ENCODE measurements around the gene PLEKHG4B. TPM values are rescaled to one million over a fixed set of nuclear protein-coding genes. Genes with fewer than 3 reads are reported as not detected.

Gene PLEKHG4B
- total RNA-seq, 2 donors from 2014 or later: 8.9 to 14.4 TPM

DNA sequence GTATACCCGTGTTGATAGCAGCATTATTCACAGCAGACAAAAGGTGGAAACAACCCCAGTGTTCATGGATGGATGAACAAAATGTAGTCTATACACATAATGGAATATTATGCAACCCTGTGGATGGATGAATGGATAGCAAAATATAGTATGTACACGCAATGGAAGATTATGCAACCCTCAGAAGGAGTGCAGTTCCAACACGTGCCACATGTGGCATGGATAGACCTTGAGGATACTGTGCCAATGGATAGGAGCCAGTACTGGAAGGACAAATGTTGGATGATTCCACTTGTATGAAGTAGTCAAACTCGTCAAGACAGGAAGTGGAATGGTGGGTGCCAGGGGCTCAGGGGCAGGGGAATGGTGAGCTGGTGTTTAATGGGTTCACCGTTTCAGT, 44.9 kb downstream of the PLEKHG4B start:
- H3K4me3 ChIP-seq: no peak overlapping the region
- no peaks in the 10 kb centered on the region for H3K36me3 ChIP-seq
- no peak for DNase-seq (ENCODE audit: low spot score)
- H3K9me3 ChIP-seq: no peaks in the 10 kb centered on the region
- no peaks in the 10 kb centered on the region for H3K4me1 ChIP-seq (replicated peaks)
- TF ChIP-seq POLR2AphosphoS5 (IDR thresholded peaks at IDR 0.05) (peak; percentile 12), POLR2A (IDR thresholded peaks at IDR 0.05) (no peak)
- TF ChIP-seq, protein P1, sequence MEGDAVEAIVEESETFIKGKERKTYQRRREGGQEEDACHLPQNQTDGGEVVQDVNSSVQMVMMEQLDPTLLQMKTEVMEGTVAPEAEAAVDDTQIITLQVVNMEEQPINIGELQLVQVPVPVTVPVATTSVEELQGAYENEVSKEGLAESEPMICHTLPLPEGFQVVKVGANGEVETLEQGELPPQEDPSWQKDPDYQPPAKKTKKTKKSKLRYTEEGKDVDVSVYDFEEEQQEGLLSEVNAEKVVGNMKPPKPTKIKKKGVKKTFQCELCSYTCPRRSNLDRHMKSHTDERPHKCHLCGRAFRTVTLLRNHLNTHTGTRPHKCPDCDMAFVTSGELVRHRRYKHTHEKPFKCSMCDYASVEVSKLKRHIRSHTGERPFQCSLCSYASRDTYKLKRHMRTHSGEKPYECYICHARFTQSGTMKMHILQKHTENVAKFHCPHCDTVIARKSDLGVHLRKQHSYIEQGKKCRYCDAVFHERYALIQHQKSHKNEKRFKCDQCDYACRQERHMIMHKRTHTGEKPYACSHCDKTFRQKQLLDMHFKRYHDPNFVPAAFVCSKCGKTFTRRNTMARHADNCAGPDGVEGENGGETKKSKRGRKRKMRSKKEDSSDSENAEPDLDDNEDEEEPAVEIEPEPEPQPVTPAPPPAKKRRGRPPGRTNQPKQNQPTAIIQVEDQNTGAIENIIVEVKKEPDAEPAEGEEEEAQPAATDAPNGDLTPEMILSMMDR (IDR thresholded peaks at IDR 0.05): no peak
- H3K27me3 ChIP-seq (replicated peaks; ENCODE audit: insufficient read depth): no peaks in the 10 kb centered on the region
- no peak overlapping the region for H3K27ac ChIP-seq
- intact Hi-C loops (cut with DNase I): no loop called here
- 72% methylated on average over 5 of the region's 5 CpGs for WGBS

DNA sequence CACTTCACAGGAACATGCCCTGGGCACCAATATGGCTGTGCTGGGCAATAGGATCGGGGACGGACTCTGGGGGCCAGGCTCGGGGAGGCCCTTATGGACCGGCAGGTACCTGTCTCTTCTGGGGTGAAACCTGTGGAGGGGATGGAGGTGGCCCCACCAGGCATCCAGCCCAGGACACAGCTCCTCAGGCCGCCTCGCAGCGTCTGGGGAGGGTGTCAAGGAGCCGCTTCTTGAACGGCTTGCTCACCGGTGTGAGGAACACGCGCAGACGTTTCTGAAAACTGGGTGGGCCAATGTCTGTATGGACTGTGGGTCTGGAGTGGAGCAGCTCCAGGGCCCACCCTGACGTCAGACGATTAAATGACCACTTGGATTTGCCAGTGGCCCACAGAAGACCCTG, 45.8 kb downstream of the PLEKHG4B start:
- no peak for TF ChIP-seq POLR2A (IDR thresholded peaks at IDR 0.05)
- TF ChIP-seq POLR2AphosphoS5 (IDR thresholded peaks at IDR 0.05): no peak
- TF ChIP-seq, protein P1 (IDR thresholded peaks at IDR 0.05): no peak
- Histone ChIP-seq H3K4me3 (no peak overlapping the region), H3K4me1 (replicated peaks) (no peaks in the 10 kb centered on the region), H3K9me3 (no peaks in the 10 kb centered on the region), H3K27ac (no peak overlapping the region), H3K27me3 (replicated peaks; ENCODE audit: insufficient read depth) (no peaks in the 10 kb centered on the region), H3K36me3 (no peaks in the 10 kb centered on the region)
- DNase-seq (ENCODE audit: low spot score): no peak
- 94% methylated on average over 15 of the region's 15 CpGs for WGBS
- intact Hi-C loops (cut with DNase I): no loop called here

DNA sequence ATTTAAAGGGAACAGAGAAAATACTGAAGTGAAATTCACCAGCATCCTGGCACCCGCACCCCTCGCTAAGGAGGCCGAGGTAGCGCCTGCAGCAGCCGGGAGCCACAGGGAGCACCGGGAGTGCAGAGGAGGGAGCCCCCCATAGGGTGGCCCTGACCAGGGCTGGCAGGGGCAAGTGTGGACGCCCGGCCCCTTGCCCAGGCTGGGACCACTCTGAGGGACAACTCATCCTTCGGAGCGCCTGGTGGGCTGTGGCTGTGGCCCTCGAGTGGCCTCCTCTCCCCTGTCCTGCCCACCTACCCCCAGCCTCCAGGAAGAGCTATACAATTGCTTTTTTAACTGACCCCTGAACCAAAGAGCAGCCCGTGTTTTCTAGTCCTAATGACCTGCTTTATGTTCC, 47.0 kb downstream of the PLEKHG4B start:
- Histone ChIP-seq H3K27me3 (replicated peaks; ENCODE audit: insufficient read depth) (no peaks in the 10 kb centered on the region), H3K4me1 (replicated peaks) (no peaks in the 10 kb centered on the region), H3K27ac (no peak overlapping the region), H3K4me3 (no peak overlapping the region), H3K9me3 (no peaks in the 10 kb centered on the region), H3K36me3 (no peaks in the 10 kb centered on the region)
- intact Hi-C loops (cut with DNase I): no loop called here
- TF ChIP-seq POLR2AphosphoS5 (IDR thresholded peaks at IDR 0.05) (no peak), POLR2A (IDR thresholded peaks at IDR 0.05) (no peak)
- TF ChIP-seq, protein P1 (IDR thresholded peaks at IDR 0.05): no peak
- DNase-seq (ENCODE audit: low spot score): no peak
- WGBS: 86% methylated on average over 12 of the region's 12 CpGs

DNA sequence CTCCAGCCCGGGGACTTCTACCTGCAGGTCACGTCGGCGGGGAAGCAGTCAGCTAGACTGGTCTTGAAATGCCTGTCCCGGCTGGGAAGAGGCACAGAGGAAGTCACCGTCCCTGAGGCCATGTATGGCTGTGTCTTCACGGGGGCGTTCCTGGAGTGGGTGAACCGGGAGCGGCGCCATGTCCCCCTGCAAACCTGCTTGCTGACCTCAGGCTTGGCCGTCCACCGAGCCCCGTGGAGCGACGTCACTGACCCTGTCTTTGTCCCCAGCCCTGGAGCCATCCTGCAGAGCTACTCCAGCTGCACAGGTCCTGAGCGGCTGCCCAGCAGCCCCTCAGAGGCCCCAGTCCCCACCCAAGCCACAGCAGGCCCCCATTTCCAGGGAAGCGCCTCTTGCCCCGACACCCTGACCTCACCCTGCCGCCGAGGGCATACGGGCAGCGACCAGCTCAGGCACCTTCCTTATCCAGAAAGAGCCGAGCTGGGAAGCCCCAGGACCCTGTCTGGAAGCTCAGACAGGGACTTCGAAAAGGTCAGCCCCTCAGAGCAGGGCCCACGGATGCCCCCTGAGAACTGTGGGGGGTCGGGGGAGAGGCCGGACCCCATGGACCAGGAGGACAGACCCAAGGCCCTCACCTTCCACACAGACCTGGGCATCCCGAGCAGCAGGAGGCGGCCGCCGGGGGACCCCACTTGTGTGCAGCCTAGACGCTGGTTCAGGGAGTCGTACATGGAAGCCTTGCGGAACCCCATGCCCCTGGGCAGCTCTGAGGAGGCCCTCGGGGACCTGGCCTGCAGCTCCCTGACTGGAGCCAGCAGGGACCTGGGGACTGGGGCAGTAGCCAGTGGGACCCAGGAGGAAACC, 47.8 kb downstream of the PLEKHG4B start:
- intact Hi-C loops (cut with DNase I): no loop called here
- Histone ChIP-seq H3K36me3 (no peaks in the 10 kb centered on the region), H3K9me3 (no peaks in the 10 kb centered on the region), H3K4me1 (replicated peaks) (no peaks in the 10 kb centered on the region), H3K27me3 (replicated peaks; ENCODE audit: insufficient read depth) (no peaks in the 10 kb centered on the region), H3K27ac (no peak overlapping the region), H3K4me3 (no peak overlapping the region)
- TF ChIP-seq, protein P1 (IDR thresholded peaks at IDR 0.05): no peak
- TF ChIP-seq POLR2A (IDR thresholded peaks at IDR 0.05): no peak
- TF ChIP-seq POLR2AphosphoS5 (IDR thresholded peaks at IDR 0.05): no peak
- WGBS: 91% methylated on average over 33 of the region's 36 CpGs
- DNase-seq (ENCODE audit: low spot score): no peak

DNA sequence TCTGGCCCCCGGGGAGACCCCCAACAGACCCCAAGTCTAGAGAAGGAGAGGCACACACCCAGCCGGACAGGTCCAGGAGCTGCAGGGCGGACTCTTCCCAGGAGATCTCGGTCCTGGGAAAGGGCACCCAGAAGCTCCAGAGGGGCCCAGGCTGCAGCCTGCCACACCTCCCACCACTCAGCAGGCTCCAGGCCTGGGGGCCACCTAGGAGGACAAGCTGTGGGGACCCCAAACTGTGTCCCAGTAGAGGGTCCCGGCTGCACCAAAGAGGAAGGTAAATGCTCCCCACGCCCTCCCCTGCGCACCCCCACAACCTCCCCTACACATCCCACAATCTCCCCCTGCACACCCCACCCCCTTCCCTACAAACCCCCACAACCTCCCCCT, 48.5 kb downstream of the PLEKHG4B start:
- WGBS: 98% methylated on average over 6 of the region's 7 CpGs
- H3K27me3 ChIP-seq (replicated peaks; ENCODE audit: insufficient read depth): no peaks in the 10 kb centered on the region
- H3K4me1 ChIP-seq (replicated peaks): no peaks in the 10 kb centered on the region
- no peaks in the 10 kb centered on the region for H3K9me3 ChIP-seq
- TF ChIP-seq, protein P1 (IDR thresholded peaks at IDR 0.05): no peak
- TF ChIP-seq POLR2AphosphoS5 (IDR thresholded peaks at IDR 0.05) (no peak), POLR2A (IDR thresholded peaks at IDR 0.05) (no peak)
- H3K27ac ChIP-seq: no peak overlapping the region
- intact Hi-C loops (cut with DNase I): no loop called here
- H3K36me3 ChIP-seq: no peaks in the 10 kb centered on the region
- no peak for DNase-seq (ENCODE audit: low spot score)
- no peak overlapping the region for H3K4me3 ChIP-seq
